ENCODE measurements around the gene SPATA13. TPM values are rescaled to one million over a fixed set of nuclear protein-coding genes. Genes with fewer than 3 reads are reported as not detected.

SPATA13 gene
- total RNA-seq, 1 experiment from 2014 or later, result 21.4 TPM

GRCh38 chr13:24209138-24209537, 48.6 kb downstream of the SPATA13 start:
- Histone ChIP-seq H3K27ac (ENCODE audit: low read depth, low read length) (no peak overlapping the region), H3K4me3 (replicated peaks in 1 of 2; ENCODE audit: low read depth in 1 of 2, low read length in 2 of 2) (no peak overlapping the region), H3K4me2 (ENCODE audit: low read length) (0 out of 2 replicates have a peak overlapping the region, but pooled peaks have one; percentile 47), H3K9me2 (ENCODE audit: insufficient read depth) (no peaks in the 10 kb centered on the region), H4K20me1 (ENCODE audit: insufficient read depth) (no peaks in the 10 kb centered on the region), H3K9me3 (ENCODE audit: control insufficient read depth in 1 of 2, insufficient read depth in 1 of 2, low read depth in 1 of 2, low read length in 2 of 2) (no peaks in the 10 kb centered on the region), H3K36me3 (ENCODE audit: control insufficient read depth in 1 of 2, insufficient read depth in 2 of 2, low read length in 2 of 2) (no peaks in the 10 kb centered on the region), H3K27me3 (ENCODE audit: insufficient read depth, low read length) (no peaks in the 10 kb centered on the region), H3K9ac (ENCODE audit: low read length) (no peak overlapping the region), H3K79me2 (ENCODE audit: insufficient read depth, low read length) (peaks cover 41% of the 10 kb centered on the region), H2AFZ (ENCODE audit: low read depth, low read length, poor library complexity, severe bottlenecking) (no peak overlapping the region), H3K4me1 (ENCODE audit: control insufficient read depth in 1 of 2, insufficient read depth in 2 of 2, low read length in 2 of 2) (peaks cover 9 to 17% of the 10 kb centered on the region in 2 experiments)
- TF ChIP-seq SP1 (IDR thresholded peaks at IDR 0.05; ENCODE audit: low read depth), result no peak
- TF ChIP-seq SRF (IDR thresholded peaks at IDR 0.05; ENCODE audit: low read depth), result no peak
- TF ChIP-seq SIN3A (IDR thresholded peaks at IDR 0.05; ENCODE audit: low read depth), result no peak
- no peak for TF ChIP-seq TCF7L2 (IDR thresholded peaks at IDR 0.05; ENCODE audit: borderline replicate concordance, extremely low read depth, insufficient read depth, insufficient read length)
- no peak for TF ChIP-seq JUND (IDR thresholded peaks at IDR 0.05)
- no peak for TF ChIP-seq CEBPB (IDR thresholded peaks at IDR 0.05; ENCODE audit: low read depth)
- no peak for TF ChIP-seq YY1 (IDR thresholded peaks at IDR 0.05; ENCODE audit: extremely low read depth, insufficient replicate concordance, low read depth, low read length)
- no peak for TF ChIP-seq ELF1 (IDR thresholded peaks at IDR 0.05; ENCODE audit: borderline replicate concordance, low read depth)
- no peak for TF ChIP-seq RAD21 (IDR thresholded peaks at IDR 0.05; ENCODE audit: low read depth)
- TF ChIP-seq, protein P1, sequence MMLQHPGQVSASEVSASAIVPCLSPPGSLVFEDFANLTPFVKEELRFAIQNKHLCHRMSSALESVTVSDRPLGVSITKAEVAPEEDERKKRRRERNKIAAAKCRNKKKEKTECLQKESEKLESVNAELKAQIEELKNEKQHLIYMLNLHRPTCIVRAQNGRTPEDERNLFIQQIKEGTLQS (IDR thresholded peaks at IDR 0.05), result no peak
- no peak for TF ChIP-seq MAX (IDR thresholded peaks at IDR 0.05)
- TF ChIP-seq REST (IDR thresholded peaks at IDR 0.05; ENCODE audit: low read depth), result no peak
- TF ChIP-seq CBX3 (IDR thresholded peaks at IDR 0.05; ENCODE audit: low read depth), result no peak
- TF ChIP-seq ZNF274 (IDR thresholded peaks at IDR 0.05; ENCODE audit: low read depth, low read length), result no peak
- TF ChIP-seq POLR2A (IDR thresholded peaks at IDR 0.05; ENCODE audit: borderline replicate concordance, extremely low read depth, insufficient read depth, insufficient read length), result no peak
- TF ChIP-seq EZH2 (IDR thresholded peaks at IDR 0.05), result no peak
- no peak for TF ChIP-seq CTCF (IDR thresholded peaks at IDR 0.05 in 2 of 3, conservative IDR thresholded peaks at IDR 0.05 in 1 of 3; ENCODE audit: borderline replicate concordance in 1 of 3, insufficient read depth in 1 of 3, low read depth in 2 of 3, low read length in 2 of 3)
- TF ChIP-seq ZFX (IDR thresholded peaks at IDR 0.05), result no peak
- TF ChIP-seq, protein P2, sequence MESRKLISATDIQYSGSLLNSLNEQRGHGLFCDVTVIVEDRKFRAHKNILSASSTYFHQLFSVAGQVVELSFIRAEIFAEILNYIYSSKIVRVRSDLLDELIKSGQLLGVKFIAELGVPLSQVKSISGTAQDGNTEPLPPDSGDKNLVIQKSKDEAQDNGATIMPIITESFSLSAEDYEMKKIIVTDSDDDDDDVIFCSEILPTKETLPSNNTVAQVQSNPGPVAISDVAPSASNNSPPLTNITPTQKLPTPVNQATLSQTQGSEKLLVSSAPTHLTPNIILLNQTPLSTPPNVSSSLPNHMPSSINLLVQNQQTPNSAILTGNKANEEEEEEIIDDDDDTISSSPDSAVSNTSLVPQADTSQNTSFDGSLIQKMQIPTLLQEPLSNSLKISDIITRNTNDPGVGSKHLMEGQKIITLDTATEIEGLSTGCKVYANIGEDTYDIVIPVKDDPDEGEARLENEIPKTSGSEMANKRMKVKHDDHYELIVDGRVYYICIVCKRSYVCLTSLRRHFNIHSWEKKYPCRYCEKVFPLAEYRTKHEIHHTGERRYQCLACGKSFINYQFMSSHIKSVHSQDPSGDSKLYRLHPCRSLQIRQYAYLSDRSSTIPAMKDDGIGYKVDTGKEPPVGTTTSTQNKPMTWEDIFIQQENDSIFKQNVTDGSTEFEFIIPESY (IDR thresholded peaks at IDR 0.05; ENCODE audit: extremely low read depth, insufficient replicate concordance, low read length), result no peak
- TF ChIP-seq FOSL1 (IDR thresholded peaks at IDR 0.05; ENCODE audit: low read depth), result no peak
- ChIA-PET CTCF (no interaction called here), POLR2A (no interaction called here), RAD21 (ENCODE audit: low non-redundant PET in 1 of 2, low total read pairs in 2 of 2, uncharacterized antibody in 2 of 2, unreplicated experiment in 2 of 2) (no interaction called here)
- intact Hi-C loops (cut with micrococcal nuclease), result no loop called here
- DNase-seq (ENCODE audit: low read depth, low spot score) (no peak), ATAC-seq (no peak)
- BruUV-seq (replicated peaks), result no TSS peak

Data from HCT116 (cell line).